SU-DHL-6 (cell line): ENCODE measurements around the gene BCL2L1.

Experiments used
- CTCF ChIP-seq: fragments of 200-600 bp; sonication (generic); IDR thresholded peaks from one replicate; pipeline ENCODE4 v1.5.1; 2017; ENCODE audit warnings: antibody characterized with exemption, mild to moderate bottlenecking, low read length, moderate library complexity; ENCODE audit not compliant: insufficient read depth, poor library complexity, severe bottlenecking
- EZH2phosphoT487 ChIP-seq: fragments of 200-600 bp; sonication (generic), shearing (Covaris generic); conservative IDR thresholded peaks from 2 replicates; pipeline ENCODE4 v1.6.1; 2018; ENCODE audit warnings: mild to moderate bottlenecking, antibody characterized with exemption, low read length, moderate library complexity, mixed read lengths

GRCh38 chr20:31671324-31671723 lies 51.3 kb downstream of the BCL2L1 start:
- TF ChIP-seq CTCF (no peak), EZH2phosphoT487 (no peak)
